GM10248 (cell line): ENCODE results near the gene CAMKK2.
A peak's percentile ranks its signal among the peaks of the same experiment; 100 is the strongest.

Experiments used
- CTCF ChIA-PET: fragments of 300-600 bp; sonication (Branson Sonifier 250); formaldehyde crosslinking; extraction: SDS; loops from one replicate; lab custom pipeline; 2021; ENCODE audit warnings: antibody characterized with exemption; lab: Yijun Ruan, JAX
- POLR2A ChIA-PET: fragments of 350-650 bp; sonication (Branson Sonifier 250); formaldehyde crosslinking; extraction: SDS; loops from one replicate; lab custom pipeline; 2020; ENCODE audit warnings: antibody characterized with exemption; lab: Yijun Ruan, JAX
- DNase-seq: peaks from one replicate; pipeline ENCODE4 v3.0.0; 2012; ENCODE audit errors: extremely low spot score
- CTCF ChIP-seq: IDR thresholded peaks from 2 replicates; pipeline ENCODE4 v1.5.1; 2012; ENCODE audit warnings: mild to moderate bottlenecking, low read depth; ENCODE audit errors: extremely low read depth, missing control alignments, control extremely low read depth

CAMKK2 gene

GRCh38 chr12:121296618-121297434 lies at the start of gene CAMKK2:
TSS of gene CAMKK2 (minus strand) at chr12:121296709. CDS start at chr12:121274526, 22,183 bp downstream.
- peak; percentile 96 for DNase-seq
- CTCF ChIA-PET: interaction anchor here (0.8 to 1.5 kb wide), 5 partner anchors 10 to 78 kb away, joined by 3 to 5 read pairs (median 3); no protein-coding TSS in a partner anchor
- POLR2A ChIA-PET: interaction anchor here (0.6 to 1.1 kb wide), 7 partner anchors 12 to 106 kb away, joined by 3 to 6 read pairs (median 4); no protein-coding TSS in a partner anchor
- TF ChIP-seq CTCF: peak; percentile 36

- POLR2A ChIA-PET: no interaction called here
- CTCF ChIA-PET: interaction anchor here (0.8 to 10.2 kb wide), 3 partner anchors 10 to 24 kb away, joined by 3 to 107 read pairs (median 8); no protein-coding TSS in a partner anchor
- no peak for TF ChIP-seq CTCF
- DNase-seq: no peak
These were observed 48.8 kb upstream of the CAMKK2 start for GRCh38 chr12:121345151-121345815.

- CTCF ChIA-PET: interaction anchor here (0.8 to 10.2 kb wide), 2 partner anchors 9 to 25 kb away, joined by 3 to 107 read pairs; no protein-coding TSS in a partner anchor
- no peak for TF ChIP-seq CTCF
- DNase-seq: no peak
- POLR2A ChIA-PET: no interaction called here
These were observed 48.0 kb upstream of the CAMKK2 start for GRCh38 chr12:121344506-121344905.

- CTCF ChIA-PET: interaction anchor here (1.3 to 6.9 kb wide), 2 partner anchors 10 to 105 kb away, joined by 5 to 107 read pairs; partner anchors contain the start of gene ANAPC5
- POLR2A ChIA-PET: no interaction called here
- no peak for DNase-seq
- TF ChIP-seq CTCF: no peak
These were observed 40.9 kb upstream of the CAMKK2 start for GRCh38 chr12:121337416-121337815.

- ChIA-PET CTCF (interaction anchor here (0.7 to 6.9 kb wide), 32 partner anchors 10 to 351 kb away, joined by 3 to 107 read pairs (median 4); partner anchors contain the start of genes ANAPC5 and RNF34), POLR2A (no interaction called here)
- DNase-seq: peak; percentile 72
- peak; percentile 88 for TF ChIP-seq CTCF
These were observed 38.2 kb upstream of the CAMKK2 start for GRCh38 chr12:121334513-121335343.
